ENCODE data around the gene ATRN.

DNA sequence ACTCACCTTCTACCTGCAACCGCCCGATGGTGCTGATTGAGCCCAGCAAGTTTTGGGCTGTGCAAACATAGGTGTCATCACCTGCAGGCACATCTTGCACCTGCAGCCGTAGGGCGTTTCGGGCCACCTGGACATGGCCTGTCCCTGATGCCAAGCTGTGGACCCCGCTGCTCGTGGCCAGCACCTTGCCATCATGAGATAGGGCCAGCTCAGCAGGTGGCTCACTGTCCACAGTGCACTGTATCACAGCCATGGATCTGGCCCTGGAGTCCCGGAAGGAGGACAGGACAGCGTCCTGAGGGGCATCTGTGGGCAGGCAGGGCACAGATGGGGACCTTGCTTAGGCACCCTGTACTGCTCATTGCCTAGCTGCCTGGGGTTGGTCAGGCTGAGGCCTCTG is 221.1 kb downstream of the ATRN start:
- TF ChIP-seq, protein P1, sequence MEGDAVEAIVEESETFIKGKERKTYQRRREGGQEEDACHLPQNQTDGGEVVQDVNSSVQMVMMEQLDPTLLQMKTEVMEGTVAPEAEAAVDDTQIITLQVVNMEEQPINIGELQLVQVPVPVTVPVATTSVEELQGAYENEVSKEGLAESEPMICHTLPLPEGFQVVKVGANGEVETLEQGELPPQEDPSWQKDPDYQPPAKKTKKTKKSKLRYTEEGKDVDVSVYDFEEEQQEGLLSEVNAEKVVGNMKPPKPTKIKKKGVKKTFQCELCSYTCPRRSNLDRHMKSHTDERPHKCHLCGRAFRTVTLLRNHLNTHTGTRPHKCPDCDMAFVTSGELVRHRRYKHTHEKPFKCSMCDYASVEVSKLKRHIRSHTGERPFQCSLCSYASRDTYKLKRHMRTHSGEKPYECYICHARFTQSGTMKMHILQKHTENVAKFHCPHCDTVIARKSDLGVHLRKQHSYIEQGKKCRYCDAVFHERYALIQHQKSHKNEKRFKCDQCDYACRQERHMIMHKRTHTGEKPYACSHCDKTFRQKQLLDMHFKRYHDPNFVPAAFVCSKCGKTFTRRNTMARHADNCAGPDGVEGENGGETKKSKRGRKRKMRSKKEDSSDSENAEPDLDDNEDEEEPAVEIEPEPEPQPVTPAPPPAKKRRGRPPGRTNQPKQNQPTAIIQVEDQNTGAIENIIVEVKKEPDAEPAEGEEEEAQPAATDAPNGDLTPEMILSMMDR (IDR thresholded peaks at IDR 0.05; ENCODE audit: low read depth, low read length, missing input control), result no peak
- TF ChIP-seq EGR1 (IDR thresholded peaks at IDR 0.05; ENCODE audit: low read depth in 2 of 2) (no peak), JUND (IDR thresholded peaks at IDR 0.05) (no peak), YY1 (IDR thresholded peaks at IDR 0.05) (no peak), RXRA (IDR thresholded peaks at IDR 0.05) (no peak), GABPA (IDR thresholded peaks at IDR 0.05 in 1 of 2, conservative IDR thresholded peaks at IDR 0.05 in 1 of 2) (no peak), SP1 (IDR thresholded peaks at IDR 0.05) (no peak), FOXA1 (IDR thresholded peaks at IDR 0.05) (no peak), HNF4A (conservative IDR thresholded peaks at IDR 0.05) (no peak), TAF1 (conservative IDR thresholded peaks at IDR 0.05) (no peak)
- TF ChIP-seq, protein P2, sequence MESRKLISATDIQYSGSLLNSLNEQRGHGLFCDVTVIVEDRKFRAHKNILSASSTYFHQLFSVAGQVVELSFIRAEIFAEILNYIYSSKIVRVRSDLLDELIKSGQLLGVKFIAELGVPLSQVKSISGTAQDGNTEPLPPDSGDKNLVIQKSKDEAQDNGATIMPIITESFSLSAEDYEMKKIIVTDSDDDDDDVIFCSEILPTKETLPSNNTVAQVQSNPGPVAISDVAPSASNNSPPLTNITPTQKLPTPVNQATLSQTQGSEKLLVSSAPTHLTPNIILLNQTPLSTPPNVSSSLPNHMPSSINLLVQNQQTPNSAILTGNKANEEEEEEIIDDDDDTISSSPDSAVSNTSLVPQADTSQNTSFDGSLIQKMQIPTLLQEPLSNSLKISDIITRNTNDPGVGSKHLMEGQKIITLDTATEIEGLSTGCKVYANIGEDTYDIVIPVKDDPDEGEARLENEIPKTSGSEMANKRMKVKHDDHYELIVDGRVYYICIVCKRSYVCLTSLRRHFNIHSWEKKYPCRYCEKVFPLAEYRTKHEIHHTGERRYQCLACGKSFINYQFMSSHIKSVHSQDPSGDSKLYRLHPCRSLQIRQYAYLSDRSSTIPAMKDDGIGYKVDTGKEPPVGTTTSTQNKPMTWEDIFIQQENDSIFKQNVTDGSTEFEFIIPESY (IDR thresholded peaks at IDR 0.05), result no peak
- TF ChIP-seq, protein P3, sequence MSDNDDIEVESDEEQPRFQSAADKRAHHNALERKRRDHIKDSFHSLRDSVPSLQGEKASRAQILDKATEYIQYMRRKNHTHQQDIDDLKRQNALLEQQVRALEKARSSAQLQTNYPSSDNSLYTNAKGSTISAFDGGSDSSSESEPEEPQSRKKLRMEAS (IDR thresholded peaks at IDR 0.05), result no peak
- TF ChIP-seq, protein P4, sequence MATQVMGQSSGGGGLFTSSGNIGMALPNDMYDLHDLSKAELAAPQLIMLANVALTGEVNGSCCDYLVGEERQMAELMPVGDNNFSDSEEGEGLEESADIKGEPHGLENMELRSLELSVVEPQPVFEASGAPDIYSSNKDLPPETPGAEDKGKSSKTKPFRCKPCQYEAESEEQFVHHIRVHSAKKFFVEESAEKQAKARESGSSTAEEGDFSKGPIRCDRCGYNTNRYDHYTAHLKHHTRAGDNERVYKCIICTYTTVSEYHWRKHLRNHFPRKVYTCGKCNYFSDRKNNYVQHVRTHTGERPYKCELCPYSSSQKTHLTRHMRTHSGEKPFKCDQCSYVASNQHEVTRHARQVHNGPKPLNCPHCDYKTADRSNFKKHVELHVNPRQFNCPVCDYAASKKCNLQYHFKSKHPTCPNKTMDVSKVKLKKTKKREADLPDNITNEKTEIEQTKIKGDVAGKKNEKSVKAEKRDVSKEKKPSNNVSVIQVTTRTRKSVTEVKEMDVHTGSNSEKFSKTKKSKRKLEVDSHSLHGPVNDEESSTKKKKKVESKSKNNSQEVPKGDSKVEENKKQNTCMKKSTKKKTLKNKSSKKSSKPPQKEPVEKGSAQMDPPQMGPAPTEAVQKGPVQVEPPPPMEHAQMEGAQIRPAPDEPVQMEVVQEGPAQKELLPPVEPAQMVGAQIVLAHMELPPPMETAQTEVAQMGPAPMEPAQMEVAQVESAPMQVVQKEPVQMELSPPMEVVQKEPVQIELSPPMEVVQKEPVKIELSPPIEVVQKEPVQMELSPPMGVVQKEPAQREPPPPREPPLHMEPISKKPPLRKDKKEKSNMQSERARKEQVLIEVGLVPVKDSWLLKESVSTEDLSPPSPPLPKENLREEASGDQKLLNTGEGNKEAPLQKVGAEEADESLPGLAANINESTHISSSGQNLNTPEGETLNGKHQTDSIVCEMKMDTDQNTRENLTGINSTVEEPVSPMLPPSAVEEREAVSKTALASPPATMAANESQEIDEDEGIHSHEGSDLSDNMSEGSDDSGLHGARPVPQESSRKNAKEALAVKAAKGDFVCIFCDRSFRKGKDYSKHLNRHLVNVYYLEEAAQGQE (IDR thresholded peaks at IDR 0.05), result no peak
- TF ChIP-seq, protein P5, sequence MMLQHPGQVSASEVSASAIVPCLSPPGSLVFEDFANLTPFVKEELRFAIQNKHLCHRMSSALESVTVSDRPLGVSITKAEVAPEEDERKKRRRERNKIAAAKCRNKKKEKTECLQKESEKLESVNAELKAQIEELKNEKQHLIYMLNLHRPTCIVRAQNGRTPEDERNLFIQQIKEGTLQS (IDR thresholded peaks at IDR 0.05), result no peak

Data from liver (tissue), 3 donors.